Measurements from ENCODE around the gene EIF2B4. TPM values are rescaled to one million over a fixed set of nuclear protein-coding genes. Genes with fewer than 3 reads are reported as not detected.
A peak's percentile ranks its signal among the peaks of the same experiment; 100 is the strongest.

EIF2B4 gene
- polyA plus RNA-seq, 2 of the 4 experiments (the other 2 are of a cell fraction), result 62.8 to 73.5 TPM

DNA sequence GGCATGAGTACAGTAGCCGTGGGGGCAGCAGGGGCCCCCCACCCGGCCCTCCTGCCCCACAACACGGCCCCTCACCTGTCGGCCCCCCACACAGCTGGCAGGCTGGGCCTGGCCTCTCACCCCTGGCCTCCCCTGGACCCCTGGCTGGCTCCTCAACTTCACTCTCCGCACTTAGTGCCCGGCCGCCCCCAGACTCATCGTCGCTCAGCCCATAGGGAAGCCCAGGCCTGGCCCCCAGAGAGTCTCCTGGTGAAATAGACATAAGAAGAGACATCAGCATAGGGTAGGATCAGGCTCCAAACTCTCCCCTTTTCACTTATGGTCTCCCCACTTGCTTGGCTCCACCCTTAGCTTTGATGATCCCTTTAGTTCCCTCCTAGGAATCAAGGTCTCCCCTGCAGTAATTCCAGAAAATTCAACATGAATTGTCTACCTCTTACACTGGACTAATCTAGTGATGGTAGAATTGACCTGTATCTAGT lies 8.7 kb upstream of the EIF2B4 start:
- Histone ChIP-seq H3K4me2 (peak overlapping the region; percentile 93), H3K9me3 (no peaks in the 10 kb centered on the region), H3K27ac (peak overlapping the region in 1 of 2 experiments; percentile 94; a peak in 3 of 6 replicates), H3K4me1 (peaks cover 24% of the 10 kb centered on the region), H3K4me3 (peak overlapping the region; percentile 72; the same call in 2 of the 3 replicates)
- TF ChIP-seq, protein P1, sequence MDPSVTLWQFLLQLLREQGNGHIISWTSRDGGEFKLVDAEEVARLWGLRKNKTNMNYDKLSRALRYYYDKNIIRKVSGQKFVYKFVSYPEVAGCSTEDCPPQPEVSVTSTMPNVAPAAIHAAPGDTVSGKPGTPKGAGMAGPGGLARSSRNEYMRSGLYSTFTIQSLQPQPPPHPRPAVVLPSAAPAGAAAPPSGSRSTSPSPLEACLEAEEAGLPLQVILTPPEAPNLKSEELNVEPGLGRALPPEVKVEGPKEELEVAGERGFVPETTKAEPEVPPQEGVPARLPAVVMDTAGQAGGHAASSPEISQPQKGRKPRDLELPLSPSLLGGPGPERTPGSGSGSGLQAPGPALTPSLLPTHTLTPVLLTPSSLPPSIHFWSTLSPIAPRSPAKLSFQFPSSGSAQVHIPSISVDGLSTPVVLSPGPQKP (IDR thresholded peaks at IDR 0.05; ENCODE audit: low read depth, low read length), result no peak
- TF ChIP-seq HEYL (CRISPR knock-in tag; IDR thresholded peaks at IDR 0.05), result no peak
- TF ChIP-seq GATA3 (IDR thresholded peaks at IDR 0.05; ENCODE audit: borderline replicate concordance), result no peak
- TF ChIP-seq, protein P2, sequence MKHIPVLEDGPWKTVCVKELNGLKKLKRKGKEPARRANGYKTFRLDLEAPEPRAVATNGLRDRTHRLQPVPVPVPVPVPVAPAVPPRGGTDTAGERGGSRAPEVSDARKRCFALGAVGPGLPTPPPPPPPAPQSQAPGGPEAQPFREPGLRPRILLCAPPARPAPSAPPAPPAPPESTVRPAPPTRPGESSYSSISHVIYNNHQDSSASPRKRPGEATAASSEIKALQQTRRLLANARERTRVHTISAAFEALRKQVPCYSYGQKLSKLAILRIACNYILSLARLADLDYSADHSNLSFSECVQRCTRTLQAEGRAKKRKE (CRISPR knock-in tag; IDR thresholded peaks at IDR 0.05; ENCODE audit: low read depth), result no peak
- no peak for TF ChIP-seq ESRRA (IDR thresholded peaks at IDR 0.05; ENCODE audit: borderline replicate concordance, low read length)
- TF ChIP-seq JUNB (IDR thresholded peaks at IDR 0.05), result no peak
- TF ChIP-seq RCOR1 (IDR thresholded peaks at IDR 0.05; ENCODE audit: low read depth, low read length), result no peak
- 90% methylated on average over 8 of the region's 9 CpGs for WGBS (ENCODE audit: missing lambda C conversion rate)
- ChIA-PET CTCF (interaction anchor here (0.6 to 6.9 kb wide), 13 partner anchors 8 to 417 kb away, joined by 3 to 50 read pairs (median 3); partner anchors contain the start of genes EIF2B4 and SNX17), POLR2A (interaction anchor here (0.6 to 3.0 kb wide), 4 partner anchors 9 to 78 kb away, joined by 3 to 26 read pairs (median 13); partner anchors contain the start of genes EIF2B4, GTF3C2, PPM1G and SNX17)
- no peak for FAIRE-seq
- no peak; a peak in 1 of 6 replicates for ATAC-seq
- no peak for DNase-seq (ENCODE audit: low read depth in 1 of 2, low spot score in 1 of 2)

DNA sequence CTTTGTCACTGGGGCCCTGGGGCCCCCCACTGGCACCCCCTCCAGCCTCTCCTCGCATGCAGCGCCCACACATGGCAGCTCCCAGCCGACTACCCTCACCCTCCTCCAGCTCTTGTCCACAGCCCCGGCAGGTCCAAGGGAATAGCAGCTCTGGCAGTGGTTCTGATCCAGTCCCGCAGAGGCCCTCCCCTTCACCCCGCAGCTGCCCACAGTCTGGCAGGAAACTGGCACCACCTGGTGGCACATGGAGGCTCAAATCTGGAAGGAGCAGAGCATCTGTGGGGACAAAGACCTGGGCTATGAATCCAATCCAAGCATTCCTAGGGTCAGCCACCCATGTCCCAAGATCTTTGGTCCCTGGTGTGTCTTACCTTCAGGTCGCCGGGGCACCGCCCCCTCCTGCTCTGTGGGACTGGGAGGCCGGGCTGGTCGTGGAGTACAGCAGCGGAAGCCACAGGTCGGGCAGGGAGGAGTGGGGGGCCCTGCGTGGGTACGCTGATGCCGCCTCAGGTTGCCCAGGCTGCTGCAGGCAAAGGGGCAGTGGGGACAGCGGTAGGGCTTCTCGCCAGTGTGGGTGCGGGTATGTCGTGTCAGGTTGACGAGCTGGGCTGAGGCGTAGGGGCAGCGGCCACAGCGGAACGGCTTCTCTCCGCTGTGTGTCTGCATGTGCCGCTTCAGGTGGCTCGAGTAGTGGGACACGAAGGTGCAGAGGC lies 8.1 kb upstream of the EIF2B4 start:
- peak overlapping the region in 1 of 2 experiments; percentile 94; a peak in 1 of 6 replicates for H3K27ac ChIP-seq
- CTCF ChIA-PET, result interaction anchor here (0.6 to 6.9 kb wide), 15 partner anchors 9 to 416 kb away, joined by 3 to 50 read pairs (median 3); partner anchors contain the start of gene EIF2B4
- TF ChIP-seq CBX8 (IDR thresholded peaks at IDR 0.05), result no peak
- 0 out of 2 replicates have a peak, but pooled peaks have one; percentile 30 for TF ChIP-seq POLR2AphosphoS2 (conservative IDR thresholded peaks at IDR 0.05; ENCODE audit: low read length)
- TF ChIP-seq EHMT2 (IDR thresholded peaks at IDR 0.05; ENCODE audit: low read depth), result no peak
- TF ChIP-seq KDM1A (IDR thresholded peaks at IDR 0.05; ENCODE audit: low read depth), result no peak
- peak; percentile 30 to 38; a peak in 2 of 5 replicates for TF ChIP-seq RAD21 (conservative IDR thresholded peaks at IDR 0.05 in 1 of 2, IDR thresholded peaks at IDR 0.05 in 1 of 2)
- no peak for TF ChIP-seq CHD4 (IDR thresholded peaks at IDR 0.05; ENCODE audit: borderline replicate concordance)
- TF ChIP-seq EP300 (IDR thresholded peaks at IDR 0.05), result no peak
- TF ChIP-seq SMC3 (IDR thresholded peaks at IDR 0.05), result 0 out of 3 replicates have a peak, but pooled peaks have one; percentile 12
- TF ChIP-seq, protein P3, sequence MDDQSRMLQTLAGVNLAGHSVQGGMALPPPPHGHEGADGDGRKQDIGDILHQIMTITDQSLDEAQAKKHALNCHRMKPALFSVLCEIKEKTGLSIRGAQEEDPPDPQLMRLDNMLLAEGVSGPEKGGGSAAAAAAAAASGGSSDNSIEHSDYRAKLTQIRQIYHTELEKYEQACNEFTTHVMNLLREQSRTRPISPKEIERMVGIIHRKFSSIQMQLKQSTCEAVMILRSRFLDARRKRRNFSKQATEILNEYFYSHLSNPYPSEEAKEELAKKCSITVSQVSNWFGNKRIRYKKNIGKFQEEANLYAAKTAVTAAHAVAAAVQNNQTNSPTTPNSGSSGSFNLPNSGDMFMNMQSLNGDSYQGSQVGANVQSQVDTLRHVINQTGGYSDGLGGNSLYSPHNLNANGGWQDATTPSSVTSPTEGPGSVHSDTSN (IDR thresholded peaks at IDR 0.05), result peak; percentile 28; the same call in 1 of the 2 replicates
- TF ChIP-seq, protein P4, sequence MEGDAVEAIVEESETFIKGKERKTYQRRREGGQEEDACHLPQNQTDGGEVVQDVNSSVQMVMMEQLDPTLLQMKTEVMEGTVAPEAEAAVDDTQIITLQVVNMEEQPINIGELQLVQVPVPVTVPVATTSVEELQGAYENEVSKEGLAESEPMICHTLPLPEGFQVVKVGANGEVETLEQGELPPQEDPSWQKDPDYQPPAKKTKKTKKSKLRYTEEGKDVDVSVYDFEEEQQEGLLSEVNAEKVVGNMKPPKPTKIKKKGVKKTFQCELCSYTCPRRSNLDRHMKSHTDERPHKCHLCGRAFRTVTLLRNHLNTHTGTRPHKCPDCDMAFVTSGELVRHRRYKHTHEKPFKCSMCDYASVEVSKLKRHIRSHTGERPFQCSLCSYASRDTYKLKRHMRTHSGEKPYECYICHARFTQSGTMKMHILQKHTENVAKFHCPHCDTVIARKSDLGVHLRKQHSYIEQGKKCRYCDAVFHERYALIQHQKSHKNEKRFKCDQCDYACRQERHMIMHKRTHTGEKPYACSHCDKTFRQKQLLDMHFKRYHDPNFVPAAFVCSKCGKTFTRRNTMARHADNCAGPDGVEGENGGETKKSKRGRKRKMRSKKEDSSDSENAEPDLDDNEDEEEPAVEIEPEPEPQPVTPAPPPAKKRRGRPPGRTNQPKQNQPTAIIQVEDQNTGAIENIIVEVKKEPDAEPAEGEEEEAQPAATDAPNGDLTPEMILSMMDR (IDR thresholded peaks at IDR 0.05), result peak; percentile 39
- TF ChIP-seq FOSB (CRISPR knock-in tag; IDR thresholded peaks at IDR 0.05), result no peak
- TF ChIP-seq PHF8 (IDR thresholded peaks at IDR 0.05; ENCODE audit: borderline replicate concordance, low read depth), result no peak
- TF ChIP-seq FOXS1 (CRISPR knock-in tag; IDR thresholded peaks at IDR 0.05), result no peak
- TF ChIP-seq JUN (IDR thresholded peaks at IDR 0.05), result no peak; a peak in 1 of 5 replicates
- TF ChIP-seq MYC (IDR thresholded peaks at IDR 0.05; ENCODE audit: borderline replicate concordance, low read length), result no peak
- no peak for TF ChIP-seq SREBF2 (IDR thresholded peaks at IDR 0.05)
- no peak for TF ChIP-seq HEYL (CRISPR knock-in tag; IDR thresholded peaks at IDR 0.05)
- TF ChIP-seq HOXB5 (CRISPR knock-in tag; IDR thresholded peaks at IDR 0.05), result no peak
- peak; percentile 22 to 52 for DNase-seq (ENCODE audit: low read depth in 1 of 2, low spot score in 1 of 2)
- 83% methylated on average over 28 of the region's 29 CpGs for WGBS (ENCODE audit: missing lambda C conversion rate)
- no peak for FAIRE-seq
- H3K9me3 ChIP-seq, result no peaks in the 10 kb centered on the region
- POLR2A ChIA-PET, result interaction anchor here (0.6 kb wide), 1 partner anchor 78 kb away, joined by 3 read pairs; no protein-coding TSS in a partner anchor
- peak; percentile 25 to 39; a peak in 4 of 6 replicates for ATAC-seq
- no peak overlapping the region for H3K4me3 ChIP-seq
- peak overlapping the region; percentile 93 for H3K4me2 ChIP-seq
- H3K4me1 ChIP-seq, result peaks cover 24% of the 10 kb centered on the region

All from A549 (cell line).